GM23338 (cell line): ENCODE data around the gene FAM171A1.

Experiments
- CTCF ChIP-seq, 2 experiments: fragments of 200-600 bp in 1 of 2; sonication (generic) in 1 of 2; conservative IDR thresholded peaks; 2 replicates each; pipeline versions ENCODE4 v1.5.1 to v1.6.1; 2016 to 2017; ENCODE audit warnings: antibody characterized with exemption in 2 of 2, low read depth in 2 of 2, mild to moderate bottlenecking in 2 of 2, moderate library complexity in 1 of 2
- EZH2 ChIP-seq: fragments of 200-600 bp; sonication (generic); IDR thresholded peaks from one replicate; pipeline ENCODE4 v1.8.0; 2017; ENCODE audit warnings: antibody characterized with exemption, mild to moderate bottlenecking, low read depth; ENCODE audit not compliant: unreplicated experiment
- EZH2phosphoT487 ChIP-seq: fragments of 200-600 bp; sonication (generic); IDR thresholded peaks from one replicate; pipeline ENCODE4 v1.8.1; 2018; ENCODE audit warnings: antibody characterized with exemption; ENCODE audit not compliant: unreplicated experiment
- JUNB ChIP-seq: IDR thresholded peaks from one replicate; pipeline ENCODE4 v1.6.1; 2016; ENCODE audit warnings: antibody characterized with exemption; ENCODE audit not compliant: unreplicated experiment
- REST ChIP-seq: IDR thresholded peaks from one replicate; pipeline ENCODE4 v1.6.1; 2018; ENCODE audit warnings: antibody characterized with exemption; ENCODE audit not compliant: unreplicated experiment

- no peak for TF ChIP-seq REST
- no peak for TF ChIP-seq EZH2
- TF ChIP-seq CTCF (conservative IDR thresholded peaks at IDR 0.05; ENCODE audit: low read depth in 2 of 2), result no peak
- TF ChIP-seq EZH2phosphoT487, result no peak
- no peak for TF ChIP-seq JUNB
These were observed 24.5 kb downstream of the FAM171A1 start for GRCh38 chr10:15346440-15347141.
